ENCODE data around the gene HNRNPAB. TPM values are rescaled to one million over a fixed set of nuclear protein-coding genes. Genes with fewer than 3 reads are reported as not detected.

Gene HNRNPAB
- total RNA-seq, 1 experiment from 2014 or later = 547 TPM

DNA sequence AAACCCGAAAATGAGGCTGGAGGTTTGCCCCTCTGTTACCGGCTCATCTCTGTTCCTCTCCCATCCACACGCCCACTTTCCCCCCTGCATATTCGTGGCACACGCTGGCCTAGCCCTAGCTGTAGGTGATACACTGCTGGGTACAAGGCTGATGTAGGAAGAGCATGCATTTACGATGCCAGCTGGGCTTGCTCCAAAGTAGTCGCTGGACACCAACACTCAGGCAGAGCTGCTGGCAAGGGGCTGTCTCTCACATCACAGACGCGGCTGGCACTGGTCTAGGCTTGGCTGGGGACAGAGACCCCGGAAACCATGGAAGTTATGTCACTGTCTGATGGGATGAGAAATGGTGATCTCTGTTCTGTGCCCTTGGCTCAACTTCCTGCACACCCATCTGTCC lies 38.1 kb downstream of the HNRNPAB start:
- Histone ChIP-seq H3K27ac (ENCODE audit: insufficient read length, low read depth, low read length) (no peak overlapping the region), H3K9ac (ENCODE audit: extremely low read depth, insufficient read length, low read length) (no peak overlapping the region), H3K27me3 (ENCODE audit: insufficient read depth, low read length) (no peaks in the 10 kb centered on the region), H2BK20ac (ENCODE audit: low read depth, low read length, poor library complexity, severe bottlenecking) (no peak overlapping the region), H3K4me2 (ENCODE audit: insufficient read depth, insufficient read length, low read length) (no peak overlapping the region), H2AFZ (ENCODE audit: low read length) (no peak overlapping the region), H3K56ac (ENCODE audit: insufficient read length, low read depth, low read length) (no peak overlapping the region), H3K23ac (ENCODE audit: insufficient read length, low read depth, low read length) (no peak overlapping the region), H3K18ac (ENCODE audit: insufficient read length, low read depth, low read length) (no peak overlapping the region), H2BK15ac (ENCODE audit: low read depth, low read length) (no peak overlapping the region), H2BK5ac (ENCODE audit: insufficient read length, low read length) (no peak overlapping the region), H4K8ac (replicated peaks; ENCODE audit: insufficient read length, low read depth, low read length) (no peak overlapping the region), H2AK5ac (ENCODE audit: insufficient read length, low read length) (no peak overlapping the region), H3K4me1 (ENCODE audit: insufficient read depth, low read length) (no peaks in the 10 kb centered on the region), H3K79me2 (ENCODE audit: insufficient read depth, low read length) (no peaks in the 10 kb centered on the region), H4K91ac (ENCODE audit: insufficient read length, low read depth, low read length) (no peak overlapping the region), H3K23me2 (ENCODE audit: insufficient read length, low read depth, low read length, poor library complexity, severe bottlenecking) (peaks cover 4% of the 10 kb centered on the region), H4K5ac (ENCODE audit: insufficient read length, low read depth, low read length) (no peak overlapping the region), H2BK12ac (ENCODE audit: insufficient read length, low read depth, low read length) (no peak overlapping the region), H2BK120ac (ENCODE audit: low read depth, low read length, poor library complexity, severe bottlenecking) (no peak overlapping the region), H3K79me1 (ENCODE audit: insufficient read depth, low read depth, low read length, poor library complexity, severe bottlenecking) (no peaks in the 10 kb centered on the region), H3K9me3 (ENCODE audit: control insufficient read depth, low read depth, low read length) (no peaks in the 10 kb centered on the region), H4K20me1 (ENCODE audit: control insufficient read depth, insufficient read depth, insufficient read length) (peaks cover 2% of the 10 kb centered on the region), H3K14ac (ENCODE audit: insufficient read depth, low read length) (no peak overlapping the region), H3K4ac (ENCODE audit: low read depth, low read length) (no peak overlapping the region), H3T11ph (ENCODE audit: low read length) (no peak overlapping the region)
- peaks cover 14% of the 10 kb centered on the region for H3K27me3 Mint-ChIP-seq (ENCODE audit: low read depth)
- no peak overlapping the region; a peak in 1 of 5 replicates for H3K4me3 Mint-ChIP-seq
- peaks cover 6% of the 10 kb centered on the region in 2 experiments for H3K4me1 Mint-ChIP-seq
- no peak for DNase-seq
- TF ChIP-seq, protein P1, sequence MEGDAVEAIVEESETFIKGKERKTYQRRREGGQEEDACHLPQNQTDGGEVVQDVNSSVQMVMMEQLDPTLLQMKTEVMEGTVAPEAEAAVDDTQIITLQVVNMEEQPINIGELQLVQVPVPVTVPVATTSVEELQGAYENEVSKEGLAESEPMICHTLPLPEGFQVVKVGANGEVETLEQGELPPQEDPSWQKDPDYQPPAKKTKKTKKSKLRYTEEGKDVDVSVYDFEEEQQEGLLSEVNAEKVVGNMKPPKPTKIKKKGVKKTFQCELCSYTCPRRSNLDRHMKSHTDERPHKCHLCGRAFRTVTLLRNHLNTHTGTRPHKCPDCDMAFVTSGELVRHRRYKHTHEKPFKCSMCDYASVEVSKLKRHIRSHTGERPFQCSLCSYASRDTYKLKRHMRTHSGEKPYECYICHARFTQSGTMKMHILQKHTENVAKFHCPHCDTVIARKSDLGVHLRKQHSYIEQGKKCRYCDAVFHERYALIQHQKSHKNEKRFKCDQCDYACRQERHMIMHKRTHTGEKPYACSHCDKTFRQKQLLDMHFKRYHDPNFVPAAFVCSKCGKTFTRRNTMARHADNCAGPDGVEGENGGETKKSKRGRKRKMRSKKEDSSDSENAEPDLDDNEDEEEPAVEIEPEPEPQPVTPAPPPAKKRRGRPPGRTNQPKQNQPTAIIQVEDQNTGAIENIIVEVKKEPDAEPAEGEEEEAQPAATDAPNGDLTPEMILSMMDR (conservative IDR thresholded peaks at IDR 0.05) = no peak
- H3K36me3 Mint-ChIP-seq (ENCODE audit: insufficient read depth in 1 of 3, low read depth in 3 of 3) = no peaks in the 10 kb centered on the region
- no CpG with 5 or more reads among the region's 10 CpGs for WGBS (ENCODE audit: extremely low coverage, insufficient read length, low lambda C conversion rate)
- H3K27ac Mint-ChIP-seq = no peak overlapping the region
- H3K9me3 Mint-ChIP-seq = no peaks in the 10 kb centered on the region; a peak in 2 of 5 replicates
